Hematopoietic multipotent progenitor cell treated with erythropoietin and hydrocortisone succinate and interleukin-3 and kit ligand, for 4 days (in vitro differentiated cells): ENCODE results near the gene L1TD1.
"Not testable (repeated sequence)": the region's sequence is repeated elsewhere in the genome, so short reads cannot be mapped to it uniquely, and the experiment has no call there.

Source experiments
- DNase-seq: peaks from one replicate; pipeline ENCODE4 v3.0.0-alpha.2; 2015

Gene L1TD1

DNA sequence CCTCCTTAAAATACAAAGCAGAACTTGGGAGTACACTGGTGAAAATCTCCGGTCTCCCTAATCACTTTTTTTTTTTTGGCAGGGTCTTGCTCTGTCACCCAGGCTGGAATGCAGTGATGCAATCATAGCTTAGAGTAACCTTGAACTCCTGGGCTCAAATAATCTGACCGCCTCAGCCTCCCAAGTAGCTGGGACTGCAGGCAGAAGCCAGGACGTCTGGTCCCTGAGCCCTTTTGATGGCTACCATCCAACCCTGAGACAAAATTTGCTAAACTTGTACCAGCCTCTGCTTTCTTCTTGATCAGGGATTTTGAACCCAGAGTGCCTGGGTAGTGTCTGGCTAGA is 4.1 kb downstream of the L1TD1 start:
- DNase-seq, result no peak

DNA sequence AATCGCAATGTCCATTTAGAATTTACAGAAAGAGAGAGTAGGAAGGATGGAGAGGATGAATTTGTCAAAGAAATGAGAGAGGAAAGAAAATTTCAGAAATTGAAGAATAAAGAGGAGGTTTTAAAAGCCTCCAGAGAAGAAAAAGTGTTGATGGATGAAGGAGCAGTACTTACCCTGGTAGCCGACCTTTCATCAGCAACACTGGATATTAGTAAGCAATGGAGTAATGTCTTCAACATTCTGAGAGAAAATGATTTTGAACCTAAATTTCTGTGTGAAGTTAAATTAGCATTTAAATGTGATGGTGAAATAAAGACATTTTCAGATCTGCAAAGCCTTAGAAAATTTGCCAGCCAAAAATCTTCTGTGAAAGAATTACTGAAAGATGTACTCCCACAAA is 12.5 kb downstream of the L1TD1 start:
- no peak for DNase-seq

- DNase-seq, result no peak
These were observed 13.4 kb downstream of the L1TD1 start for GRCh38 chr1:62208087-62208486.

GRCh38 chr1:62208970-62209369 is 14.3 kb downstream of the L1TD1 start:
- no peak for DNase-seq

DNA sequence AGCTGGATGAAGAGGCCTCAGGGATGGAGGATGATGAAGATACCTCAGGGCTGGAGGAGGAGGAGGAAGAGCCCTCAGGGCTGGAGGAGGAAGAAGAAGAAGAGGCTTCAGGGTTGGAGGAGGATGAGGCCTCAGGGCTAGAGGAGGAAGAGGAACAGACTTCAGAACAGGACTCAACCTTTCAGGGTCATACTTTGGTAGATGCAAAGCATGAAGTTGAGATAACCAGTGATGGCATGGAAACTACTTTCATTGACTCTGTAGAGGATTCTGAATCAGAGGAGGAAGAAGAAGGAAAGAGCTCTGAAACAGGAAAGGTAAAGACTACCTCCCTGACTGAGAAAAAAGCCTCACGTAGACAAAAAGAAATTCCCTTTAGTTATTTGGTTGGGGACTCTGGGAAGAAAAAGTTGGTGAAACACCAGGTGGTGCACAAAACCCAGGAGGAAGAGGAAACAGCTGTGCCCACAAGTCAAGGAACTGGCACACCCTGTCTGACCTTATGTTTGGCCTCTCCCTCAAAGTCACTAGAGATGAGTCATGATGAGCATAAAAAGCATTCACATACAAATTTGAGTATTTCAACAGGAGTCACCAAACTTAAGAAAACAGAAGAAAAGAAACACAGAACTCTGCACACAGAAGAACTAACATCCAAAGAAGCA is 15.4 kb downstream of the L1TD1 start:
- DNase-seq, result no peak

DNA sequence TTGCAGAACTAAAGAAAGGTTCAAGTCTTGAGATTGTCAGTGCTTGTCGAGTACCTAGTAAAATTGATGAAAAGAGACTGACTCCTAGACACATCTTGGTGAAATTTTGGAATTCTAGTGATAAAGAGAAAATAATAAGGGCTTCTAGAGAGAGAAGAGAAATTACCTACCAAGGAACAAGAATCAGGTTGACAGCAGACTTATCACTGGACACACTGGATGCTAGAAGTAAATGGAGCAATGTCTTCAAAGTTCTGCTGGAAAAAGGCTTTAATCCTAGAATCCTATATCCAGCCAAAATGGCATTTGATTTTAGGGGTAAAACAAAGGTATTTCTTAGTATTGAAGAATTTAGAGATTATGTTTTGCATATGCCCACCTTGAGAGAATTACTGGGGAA is 16.3 kb downstream of the L1TD1 start:
- DNase-seq, result no peak

DNA sequence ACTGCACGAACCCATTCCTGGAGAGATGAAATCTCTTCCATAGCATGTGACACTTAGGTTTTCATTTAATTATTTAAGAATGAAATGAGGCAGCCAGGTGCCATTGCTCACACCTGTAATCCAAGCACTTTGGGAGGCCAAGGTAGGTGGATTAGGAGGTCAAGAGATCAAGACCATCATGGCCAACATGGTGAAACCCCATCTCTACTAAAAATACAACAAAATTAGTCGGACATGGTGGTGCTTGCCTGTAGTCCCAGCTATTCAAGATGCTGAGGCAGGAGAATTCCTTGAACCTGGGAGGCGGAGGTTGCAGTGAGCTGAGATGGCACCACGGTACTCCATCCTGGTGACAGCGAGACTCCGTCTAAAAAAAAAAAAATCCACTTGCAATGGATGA is 17.8 kb downstream of the L1TD1 start:
- DNase-seq, result no peak

GRCh38 chr1:62213075-62213914 is 18.6 kb downstream of the L1TD1 start:
- no peak for DNase-seq

GRCh38 chr1:62218604-62219003 is 24.0 kb downstream of the L1TD1 start:
- DNase-seq, result no peak

GRCh38 chr1:62220456-62220855 is 25.8 kb downstream of the L1TD1 start:
- DNase-seq, result not testable (repeated sequence)

DNA sequence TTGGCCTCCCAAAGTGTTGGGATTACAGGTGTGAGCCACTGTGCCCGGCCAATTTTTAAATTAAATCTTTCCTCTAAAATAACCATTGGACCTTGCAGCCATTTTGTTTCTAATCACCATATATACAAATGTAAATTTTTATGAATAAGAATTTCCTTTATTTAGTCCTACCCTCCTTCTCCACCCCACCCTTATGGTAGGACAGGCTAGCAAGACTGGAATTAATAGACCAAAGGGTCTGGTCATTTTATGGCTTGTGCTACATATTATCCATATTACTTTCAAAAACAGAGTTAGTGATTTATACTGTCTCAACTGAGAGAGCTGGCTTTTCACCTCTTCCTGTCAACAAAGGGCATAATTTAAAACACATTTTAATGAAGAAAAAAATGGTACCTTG is 26.5 kb downstream of the L1TD1 start:
- no peak for DNase-seq

DNA sequence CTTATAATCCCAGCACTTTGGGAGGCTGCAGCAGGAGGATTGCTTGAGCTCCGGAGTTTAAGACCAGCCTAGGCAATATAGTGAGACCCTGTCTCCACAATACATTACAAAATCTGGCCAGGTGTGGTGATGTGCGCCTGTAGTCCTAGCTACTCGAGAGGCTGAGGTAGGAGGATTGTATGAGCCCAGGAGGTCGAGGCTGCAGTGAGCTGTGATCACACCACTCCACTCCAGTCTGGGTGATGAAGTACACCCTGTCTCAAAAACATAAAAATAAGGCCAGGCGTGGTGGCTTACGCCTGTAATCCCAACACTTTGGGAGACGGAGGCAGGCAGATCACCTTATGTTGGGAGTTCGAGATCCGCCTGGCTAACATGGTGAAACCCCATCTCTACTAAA is 27.7 kb downstream of the L1TD1 start:
- no peak for DNase-seq

DNA sequence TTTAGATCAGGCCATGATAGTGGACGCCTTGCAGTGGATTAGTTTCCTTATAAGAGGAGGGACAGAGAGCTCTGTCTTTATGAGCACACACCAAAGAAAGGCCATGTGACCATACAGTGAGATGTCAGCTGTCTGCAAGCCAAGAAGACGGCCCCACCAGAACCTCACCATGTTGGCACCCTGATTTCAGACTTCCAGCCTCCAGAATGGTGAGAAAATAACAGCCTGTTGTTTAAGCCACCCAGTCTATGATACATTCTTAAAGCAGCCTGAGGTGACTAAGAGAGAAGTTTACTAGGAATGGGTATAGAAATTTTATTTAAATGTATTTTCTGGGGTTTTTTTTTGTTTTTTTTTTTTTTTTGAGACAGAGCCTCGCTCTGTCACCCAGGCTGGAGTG is 29.5 kb downstream of the L1TD1 start:
- no peak for DNase-seq

- no peak for DNase-seq
These were observed 32.8 kb downstream of the L1TD1 start for GRCh38 chr1:62227496-62227895.

GRCh38 chr1:62228136-62228882 is 33.7 kb downstream of the L1TD1 start:
- DNase-seq, result no peak

DNA sequence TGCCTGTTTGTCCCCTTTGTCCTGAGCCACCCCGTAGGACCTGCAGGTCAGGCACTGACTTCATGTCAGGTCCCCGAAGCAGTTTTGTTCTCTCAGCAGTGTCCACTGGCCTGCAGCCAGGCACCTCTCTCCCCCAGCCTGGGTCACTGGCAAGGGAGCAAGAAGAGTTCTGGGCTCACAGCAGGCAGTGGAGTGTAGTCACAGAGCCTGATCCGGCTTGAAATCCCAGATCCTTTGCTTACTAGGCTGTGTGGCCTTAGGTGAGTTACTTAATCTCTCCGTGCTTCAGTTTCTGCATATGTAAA is 34.2 kb downstream of the L1TD1 start:
- DNase-seq, result no peak

DNA sequence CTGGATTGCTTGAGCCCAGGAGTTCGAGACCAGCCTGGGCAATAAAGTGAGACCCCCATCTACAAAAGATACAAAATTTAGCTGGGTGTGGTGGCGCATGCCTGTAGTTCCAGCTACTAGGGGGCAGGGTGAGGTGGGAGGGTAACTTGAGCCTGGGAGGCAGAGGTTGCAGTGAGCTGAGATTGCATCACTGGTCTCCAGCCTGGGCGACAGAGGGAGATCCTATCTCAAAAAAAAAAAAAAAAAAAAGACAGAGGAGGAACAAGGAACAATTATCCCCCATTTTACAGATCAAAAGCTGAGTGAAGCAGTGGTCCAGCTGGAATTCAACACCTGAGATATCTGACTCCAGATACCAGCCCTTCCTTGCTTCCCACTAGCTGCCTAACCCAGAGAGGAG is 34.8 kb downstream of the L1TD1 start:
- no peak for DNase-seq

DNA sequence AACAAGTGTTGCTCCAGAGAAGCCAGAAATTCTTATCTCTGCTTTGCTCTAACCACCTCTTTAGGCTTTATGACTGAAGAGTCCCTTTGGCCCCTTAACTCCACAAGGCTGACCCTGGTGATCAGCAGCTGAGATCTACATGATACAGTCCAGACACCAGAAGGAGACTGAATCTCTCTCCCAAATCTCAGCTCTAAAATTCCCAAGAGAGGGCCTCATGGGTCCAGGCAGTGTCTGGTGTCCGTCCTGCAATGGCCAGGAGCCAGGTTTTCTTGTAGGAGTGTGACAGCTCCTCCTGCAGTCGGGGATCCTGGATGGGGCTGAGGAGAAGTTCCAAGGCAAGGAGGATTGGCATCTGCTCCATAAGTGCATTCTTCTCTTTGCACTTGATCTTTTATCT is 35.3 kb downstream of the L1TD1 start:
- DNase-seq, result no peak

DNA sequence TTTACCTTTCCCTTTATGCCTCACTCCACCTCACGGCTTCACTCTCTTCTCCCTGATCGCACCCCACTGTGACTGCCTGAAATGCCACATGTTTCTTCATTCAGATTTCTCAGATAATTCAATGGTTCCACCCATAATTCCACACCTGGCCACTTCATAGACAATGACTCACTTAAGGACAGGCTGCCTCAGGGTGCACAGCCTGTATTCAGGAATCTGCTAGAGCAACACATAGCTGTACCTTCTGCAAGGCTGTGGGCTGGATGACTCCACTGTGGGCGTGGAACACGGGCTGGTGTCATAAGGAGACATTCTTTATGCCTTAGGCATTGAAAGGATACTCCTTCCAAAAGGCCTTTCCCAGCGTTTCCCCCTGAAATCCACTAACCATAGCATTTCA is 36.1 kb downstream of the L1TD1 start:
- DNase-seq, result no peak

GRCh38 chr1:62232871-62233278 is 38.2 kb downstream of the L1TD1 start:
- no peak for DNase-seq

- no peak for DNase-seq
These were observed 39.3 kb downstream of the L1TD1 start for GRCh38 chr1:62233926-62234450.

DNA sequence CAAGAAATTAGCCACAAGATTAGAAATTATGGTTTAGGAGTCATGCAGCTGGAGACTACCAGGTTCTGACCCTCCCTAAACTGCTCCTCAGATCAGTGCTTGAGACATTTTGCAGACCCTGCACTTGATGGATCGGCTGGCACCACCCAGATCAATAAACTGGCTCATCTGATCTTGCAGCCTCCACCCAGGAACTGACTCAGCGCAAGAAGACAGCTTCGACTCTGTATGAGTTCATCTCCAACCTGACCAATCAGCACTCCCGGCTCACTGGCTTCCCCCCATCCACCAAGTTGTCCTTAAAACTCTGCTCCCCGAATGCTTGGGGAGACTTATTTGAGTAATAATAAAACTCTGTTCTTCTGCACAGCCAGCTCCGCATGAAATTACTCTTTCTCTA is 40.0 kb downstream of the L1TD1 start:
- no peak for DNase-seq

GRCh38 chr1:62235576-62235975 is 40.9 kb downstream of the L1TD1 start:
- no peak for DNase-seq

GRCh38 chr1:62237361-62237760 is 42.7 kb downstream of the L1TD1 start:
- DNase-seq, result no peak
